Activated CD4-positive, alpha-beta T cell treated with anti-CD3 and anti-CD28 coated beads, Interleukin-2, amount 10 ng/mL, durations not matched to agents 7 days and 5 days (primary cell): Measurements from ENCODE around the gene ABHD2. TPM values are rescaled to one million over a fixed set of nuclear protein-coding genes. Genes with fewer than 3 reads are reported as not detected.
"Not testable (repeated sequence)": the region's sequence is repeated elsewhere in the genome, so short reads cannot be mapped to it uniquely, and the experiment has no call there.

ENCODE experiments used
- CTCF ChIA-PET: fragments of 350-600 bp; sonication (Branson Sonifier 250); formaldehyde crosslinking; loops from one replicate; lab custom pipeline; 2021; ENCODE audit warnings: antibody characterized with exemption; lab: Charles Lee
- POLR2A ChIA-PET: fragments of 350-600 bp; sonication (Branson Sonifier 250); formaldehyde crosslinking; loops from one replicate; lab custom pipeline; 2021; ENCODE audit warnings: antibody characterized with exemption; lab: Charles Lee
- DNase-seq: peaks from one replicate; pipeline ENCODE4 v3.0.0-alpha.2; 2020
- H3K27ac Mint-ChIP-seq: one replicate; pipeline ENCODE4 v1.8.0; 2021; ENCODE audit warnings: mild to moderate bottlenecking, moderate library complexity, mixed read lengths
- H3K27me3 Mint-ChIP-seq: one replicate; pipeline ENCODE4 v1.8.0; 2021; ENCODE audit warnings: mixed read lengths
- H3K36me3 Mint-ChIP-seq: one replicate; pipeline ENCODE4 v1.8.0; 2021; ENCODE audit warnings: low read depth, mixed read lengths
- H3K4me1 Mint-ChIP-seq: one replicate; pipeline ENCODE4 v1.8.0; 2021; ENCODE audit warnings: mixed read lengths
- H3K4me3 Mint-ChIP-seq: one replicate; pipeline ENCODE4 v1.8.0; 2021; ENCODE audit warnings: mild to moderate bottlenecking, moderate library complexity, mixed read lengths
- H3K9me3 Mint-ChIP-seq: one replicate; pipeline ENCODE4 v1.8.0; 2021; ENCODE audit warnings: mixed read lengths
- total RNA-seq, 2 experiments: library from RNA; stranded (reverse); gene quantifications; one replicate each; pipeline ENCODE4 v1.2.3, GENCODE V29; 2021

Gene ABHD2
- total RNA-seq, 2 experiments from 2014 or later = 79.7 to 89.0 TPM

DNA sequence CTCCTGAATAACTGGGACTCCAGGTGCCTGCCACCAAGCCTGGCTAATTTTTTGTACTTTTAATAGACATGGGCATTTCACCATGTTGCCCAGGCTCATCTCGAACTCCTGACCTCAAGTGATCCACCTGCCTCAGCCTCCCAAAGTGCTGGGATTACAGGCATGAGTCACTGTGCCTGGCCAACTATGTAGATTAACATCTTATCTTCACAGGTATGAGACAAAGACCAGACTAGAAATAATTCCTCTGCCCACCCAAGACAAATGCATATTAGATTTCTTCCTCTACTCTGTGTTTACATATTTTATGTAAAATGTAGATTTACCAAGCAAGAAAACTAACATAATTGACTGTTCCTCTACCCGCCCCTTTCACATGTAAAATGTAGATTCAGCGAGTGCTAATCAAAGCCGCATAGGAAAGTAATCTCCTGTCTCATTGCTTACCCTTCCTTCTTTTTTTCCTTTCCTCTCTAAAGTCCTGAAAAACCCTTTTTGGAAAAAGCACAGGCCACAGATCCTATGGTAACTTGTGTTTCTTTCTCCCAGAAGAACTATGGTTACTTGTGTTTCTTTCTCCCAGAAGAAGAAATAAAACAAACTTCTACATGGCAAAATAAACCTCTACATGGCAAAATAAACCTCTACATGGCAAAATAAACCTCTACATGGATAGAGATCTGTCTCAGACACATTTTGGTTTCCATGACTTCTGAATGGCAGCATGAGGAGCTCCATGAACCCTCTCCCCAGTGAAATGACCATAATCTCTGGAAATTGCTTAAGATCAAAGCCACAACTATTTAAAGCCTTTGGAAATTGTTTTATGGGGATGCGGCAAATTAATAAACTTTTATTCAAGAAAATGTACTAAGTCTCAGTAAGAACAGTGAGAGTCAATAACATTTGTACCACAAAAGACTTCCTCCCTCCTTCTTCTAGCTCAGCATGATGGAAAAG lies 9.1 kb upstream of the ABHD2 start:
- POLR2A ChIA-PET = no interaction called here
- Mint-ChIP-seq H3K36me3 (no peaks in the 10 kb centered on the region), H3K27ac (no peak overlapping the region), H3K4me3 (no peak overlapping the region), H3K4me1 (no peaks in the 10 kb centered on the region), H3K9me3 (no peaks in the 10 kb centered on the region), H3K27me3 (peaks cover 14% of the 10 kb centered on the region)
- CTCF ChIA-PET = interaction anchor here (0.8 to 1.5 kb wide), 4 partner anchors 10 to 39 kb away, joined by 3 to 10 read pairs (median 3); no protein-coding TSS in a partner anchor
- DNase-seq = no peak

DNA sequence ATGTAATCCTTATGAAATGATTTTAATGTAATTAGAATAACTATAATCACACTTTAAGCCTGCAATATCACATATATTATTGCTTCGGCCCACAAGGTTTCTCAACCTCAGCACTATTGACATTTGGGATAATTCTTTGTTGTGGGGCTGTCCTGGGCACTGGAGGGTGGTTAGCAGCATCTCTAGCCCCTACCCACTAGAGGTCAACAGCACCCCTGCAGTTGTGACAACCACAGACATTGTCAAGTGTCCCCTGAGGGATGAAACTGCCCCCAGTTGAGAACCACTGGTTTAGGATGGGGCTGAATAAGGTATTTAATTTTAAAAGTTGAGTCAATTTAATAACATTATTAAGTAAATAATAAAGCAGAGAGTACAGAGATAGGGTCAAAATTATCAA lies 6.4 kb upstream of the ABHD2 start:
- Mint-ChIP-seq H3K36me3 (no peaks in the 10 kb centered on the region), H3K4me1 (no peaks in the 10 kb centered on the region), H3K4me3 (no peak overlapping the region), H3K27me3 (peaks cover 11% of the 10 kb centered on the region), H3K9me3 (no peaks in the 10 kb centered on the region), H3K27ac (no peak overlapping the region)
- no peak for DNase-seq
- CTCF ChIA-PET = no interaction called here
- POLR2A ChIA-PET = no interaction called here

DNA sequence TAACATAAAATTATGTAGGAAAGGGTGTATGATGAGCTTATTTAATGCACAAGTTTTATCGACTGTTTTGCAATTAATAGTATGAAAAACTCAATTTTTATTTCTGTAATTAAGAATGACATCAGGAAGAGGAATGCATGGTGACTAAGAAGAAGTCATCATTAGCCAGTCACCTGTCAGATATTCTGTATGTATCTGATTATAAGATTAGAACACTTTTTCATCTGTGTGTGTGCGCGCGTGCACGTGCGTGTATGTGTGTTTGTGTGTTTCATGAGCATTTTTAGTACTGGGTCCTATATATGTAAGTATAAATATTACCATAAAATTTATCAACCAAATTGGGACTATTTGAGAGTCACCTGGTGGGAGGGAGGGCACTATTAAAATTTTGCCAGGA lies 5.0 kb upstream of the ABHD2 start:
- Mint-ChIP-seq H3K27me3 (peaks cover 7% of the 10 kb centered on the region), H3K9me3 (no peaks in the 10 kb centered on the region), H3K36me3 (no peaks in the 10 kb centered on the region), H3K27ac (no peak overlapping the region), H3K4me3 (no peak overlapping the region), H3K4me1 (no peaks in the 10 kb centered on the region)
- no peak for DNase-seq
- ChIA-PET CTCF (no interaction called here), POLR2A (no interaction called here)

DNA sequence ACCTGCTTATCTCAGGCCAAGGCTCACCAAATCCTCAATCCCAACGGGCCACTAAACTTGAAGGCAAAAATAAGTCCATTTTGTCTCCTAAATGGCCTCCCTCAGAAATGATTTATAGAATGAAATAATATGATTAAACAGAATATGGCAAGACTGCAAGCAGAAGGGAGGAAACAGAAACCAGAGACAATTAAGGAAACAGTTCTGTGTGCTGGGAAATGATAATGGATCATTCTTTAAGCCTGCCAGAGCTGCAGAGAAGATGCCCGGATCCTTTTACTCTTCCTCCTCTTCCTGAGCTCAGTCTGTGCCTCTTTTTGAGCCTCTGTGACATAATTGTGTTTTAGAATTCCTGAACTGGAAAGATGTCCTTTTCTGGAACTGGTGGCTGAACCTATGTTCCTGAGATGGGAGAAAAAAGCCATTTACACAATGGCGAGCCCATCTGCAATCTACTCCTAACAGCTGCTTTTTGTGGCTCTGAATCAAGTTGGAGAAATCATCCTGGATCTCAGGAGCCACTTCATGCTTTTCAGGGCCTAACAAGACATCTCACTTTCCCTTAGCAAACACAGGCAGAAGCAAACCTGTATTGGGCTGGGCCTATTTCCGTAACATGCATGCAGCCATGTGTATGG lies 2.8 kb upstream of the ABHD2 start:
- H3K4me3 Mint-ChIP-seq = no peak overlapping the region
- H3K27me3 Mint-ChIP-seq = no peaks in the 10 kb centered on the region
- peaks cover 13% of the 10 kb centered on the region for H3K4me1 Mint-ChIP-seq
- no peak overlapping the region for H3K27ac Mint-ChIP-seq
- CTCF ChIA-PET = interaction anchor here (0.9 kb wide), 1 partner anchor 14 kb away, joined by 3 read pairs; no protein-coding TSS in a partner anchor
- no peaks in the 10 kb centered on the region for H3K36me3 Mint-ChIP-seq
- POLR2A ChIA-PET = no interaction called here
- H3K9me3 Mint-ChIP-seq = no peaks in the 10 kb centered on the region
- no peak for DNase-seq

DNA sequence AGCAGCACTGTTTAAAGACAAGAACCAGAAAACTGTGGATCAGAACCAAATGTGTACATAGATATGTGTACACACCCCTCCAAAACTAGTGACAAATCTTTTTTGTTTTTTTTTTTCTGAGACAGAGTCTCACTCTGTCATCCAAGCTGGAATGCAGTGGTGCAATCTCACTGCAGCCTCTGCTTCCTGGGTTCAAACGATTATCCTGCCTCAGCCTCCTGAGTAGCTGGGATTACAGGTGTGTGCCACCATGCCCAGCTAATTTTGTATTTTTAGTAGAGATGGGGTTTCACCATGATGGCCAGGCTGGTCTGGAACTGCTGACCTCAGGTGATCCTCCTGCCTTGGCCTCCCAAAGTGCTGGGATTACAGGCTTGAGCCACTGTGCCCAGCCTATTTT lies 2.3 kb upstream of the ABHD2 start:
- H3K36me3 Mint-ChIP-seq, POLR2A ChIA-PET, H3K4me3 Mint-ChIP-seq, H3K9me3 Mint-ChIP-seq, H3K27me3 Mint-ChIP-seq, DNase-seq, H3K27ac Mint-ChIP-seq: not testable (repeated sequence)
- CTCF ChIA-PET = interaction anchor here (0.9 to 2.9 kb wide), 4 partner anchors 14 to 181 kb away, joined by 3 to 8 read pairs (median 4); no protein-coding TSS in a partner anchor
- peaks cover 18% of the 10 kb centered on the region for H3K4me1 Mint-ChIP-seq

DNA sequence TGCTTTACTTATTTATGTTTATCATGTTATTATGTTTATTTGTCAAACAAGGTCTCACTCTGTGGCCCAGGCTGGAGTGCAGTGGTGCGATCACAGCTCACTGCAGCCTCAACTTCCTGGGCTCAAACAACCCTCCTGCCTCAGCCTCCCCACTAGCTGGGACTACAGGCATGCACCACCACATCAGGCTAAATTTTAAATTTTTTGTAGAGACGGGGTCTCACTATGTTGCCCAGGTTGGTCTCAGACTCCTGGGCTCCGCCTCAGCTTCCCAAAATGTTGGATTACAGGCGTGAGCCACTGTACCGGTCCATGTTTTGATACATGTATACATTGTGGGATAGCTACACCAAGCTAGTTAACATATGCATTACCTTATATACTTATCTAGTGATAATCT lies 1.9 kb upstream of the ABHD2 start:
- H3K9me3 Mint-ChIP-seq, DNase-seq, H3K36me3 Mint-ChIP-seq, POLR2A ChIA-PET, H3K27me3 Mint-ChIP-seq, H3K4me3 Mint-ChIP-seq, H3K27ac Mint-ChIP-seq: not testable (repeated sequence)
- CTCF ChIA-PET = interaction anchor here (1.0 to 2.9 kb wide), 4 partner anchors 12 to 182 kb away, joined by 3 to 8 read pairs (median 4); no protein-coding TSS in a partner anchor
- H3K4me1 Mint-ChIP-seq = peaks cover 23% of the 10 kb centered on the region

DNA sequence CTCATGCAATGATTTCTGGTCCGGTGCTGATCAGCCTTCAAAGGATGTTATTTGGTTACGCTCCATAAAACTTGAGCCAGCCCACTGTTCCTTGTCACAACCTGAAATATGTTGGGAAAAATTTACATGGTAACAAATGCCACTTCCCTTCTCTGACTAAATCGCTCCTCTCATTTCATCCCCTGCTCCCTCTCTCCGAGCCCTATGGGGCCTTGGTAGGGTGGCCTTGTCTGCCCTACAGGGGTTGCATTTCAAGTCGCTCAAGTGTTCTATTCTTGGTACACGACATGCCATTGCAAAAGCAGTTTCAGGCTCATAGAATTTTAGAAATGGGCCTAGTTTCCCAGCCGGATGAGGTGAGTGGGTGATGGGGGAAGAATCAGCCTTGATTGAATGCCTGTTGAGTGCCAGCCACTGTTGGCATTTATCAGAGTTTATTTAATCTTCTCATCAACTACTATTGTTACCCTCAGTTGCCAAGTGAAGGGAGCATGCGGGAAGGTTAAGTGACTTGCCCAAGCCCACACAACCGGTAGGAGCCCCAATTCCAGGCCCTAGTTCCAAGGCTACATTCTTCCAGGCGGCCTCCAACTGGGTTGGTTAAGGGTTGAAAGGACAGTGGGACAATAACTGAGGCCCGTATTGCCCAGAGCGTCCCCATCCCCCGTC lies 961 bp upstream of the ABHD2 start:
- Mint-ChIP-seq H3K36me3 (peaks cover 3% of the 10 kb centered on the region), H3K9me3 (no peaks in the 10 kb centered on the region), H3K4me1 (peaks cover 31% of the 10 kb centered on the region), H3K27me3 (no peaks in the 10 kb centered on the region), H3K4me3 (no peak overlapping the region), H3K27ac (no peak overlapping the region)
- DNase-seq = no peak
- POLR2A ChIA-PET = interaction anchor here (1.2 kb wide), 1 partner anchor 12 kb away, joined by 4 read pairs; no protein-coding TSS in a partner anchor
- CTCF ChIA-PET = interaction anchor here (0.7 to 2.9 kb wide), 12 partner anchors 12 to 271 kb away, joined by 3 to 11 read pairs (median 4); no protein-coding TSS in a partner anchor

DNA sequence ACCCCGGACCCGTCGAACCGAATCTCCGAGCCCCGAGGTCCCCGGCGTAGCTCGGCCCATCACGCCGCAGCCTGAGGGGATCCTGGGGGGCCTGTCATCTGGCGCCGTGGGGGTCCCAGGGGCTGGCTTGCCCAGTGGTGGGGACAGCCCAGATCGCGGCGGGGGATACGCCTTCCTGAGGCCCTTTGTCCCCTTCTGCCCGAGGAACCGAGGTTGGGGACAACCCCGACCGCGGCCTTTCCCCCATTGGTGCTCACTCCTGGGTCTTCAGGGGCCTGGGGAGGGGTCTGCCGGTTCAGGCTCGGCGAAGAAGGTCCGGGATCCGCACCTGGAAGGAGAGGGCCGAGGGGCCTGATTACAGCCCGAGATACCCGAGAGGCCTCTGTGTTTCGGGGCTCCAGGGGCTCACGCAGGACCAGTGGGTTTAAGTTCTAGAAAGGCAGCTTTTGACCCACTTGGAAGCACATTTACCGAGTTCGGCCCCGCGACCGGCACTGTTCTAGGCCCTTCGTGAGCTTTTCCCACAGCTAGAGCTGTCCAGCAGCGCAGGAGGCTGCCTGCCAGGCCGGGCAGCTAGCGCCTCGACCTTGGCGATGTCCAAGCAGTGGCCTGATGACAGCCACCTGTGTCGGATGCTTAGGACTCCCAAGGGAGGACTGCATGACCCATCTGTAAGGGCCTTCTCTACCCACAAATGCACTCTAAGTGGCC lies 504 bp downstream of the ABHD2 start:
- Mint-ChIP-seq H3K36me3 (peaks cover 7% of the 10 kb centered on the region), H3K27me3 (no peaks in the 10 kb centered on the region), H3K4me3 (no peak overlapping the region), H3K4me1 (peaks cover 40% of the 10 kb centered on the region), H3K27ac (peak overlapping the region; percentile 54), H3K9me3 (no peaks in the 10 kb centered on the region)
- DNase-seq = peak; percentile 17
- ChIA-PET CTCF (interaction anchor here (0.6 to 2.9 kb wide), 13 partner anchors 9 to 270 kb away, joined by 3 to 11 read pairs (median 4); no protein-coding TSS in a partner anchor), POLR2A (interaction anchor here (0.6 to 1.2 kb wide), 2 partner anchors 10 to 409 kb away, joined by 4 read pairs; no protein-coding TSS in a partner anchor)

DNA sequence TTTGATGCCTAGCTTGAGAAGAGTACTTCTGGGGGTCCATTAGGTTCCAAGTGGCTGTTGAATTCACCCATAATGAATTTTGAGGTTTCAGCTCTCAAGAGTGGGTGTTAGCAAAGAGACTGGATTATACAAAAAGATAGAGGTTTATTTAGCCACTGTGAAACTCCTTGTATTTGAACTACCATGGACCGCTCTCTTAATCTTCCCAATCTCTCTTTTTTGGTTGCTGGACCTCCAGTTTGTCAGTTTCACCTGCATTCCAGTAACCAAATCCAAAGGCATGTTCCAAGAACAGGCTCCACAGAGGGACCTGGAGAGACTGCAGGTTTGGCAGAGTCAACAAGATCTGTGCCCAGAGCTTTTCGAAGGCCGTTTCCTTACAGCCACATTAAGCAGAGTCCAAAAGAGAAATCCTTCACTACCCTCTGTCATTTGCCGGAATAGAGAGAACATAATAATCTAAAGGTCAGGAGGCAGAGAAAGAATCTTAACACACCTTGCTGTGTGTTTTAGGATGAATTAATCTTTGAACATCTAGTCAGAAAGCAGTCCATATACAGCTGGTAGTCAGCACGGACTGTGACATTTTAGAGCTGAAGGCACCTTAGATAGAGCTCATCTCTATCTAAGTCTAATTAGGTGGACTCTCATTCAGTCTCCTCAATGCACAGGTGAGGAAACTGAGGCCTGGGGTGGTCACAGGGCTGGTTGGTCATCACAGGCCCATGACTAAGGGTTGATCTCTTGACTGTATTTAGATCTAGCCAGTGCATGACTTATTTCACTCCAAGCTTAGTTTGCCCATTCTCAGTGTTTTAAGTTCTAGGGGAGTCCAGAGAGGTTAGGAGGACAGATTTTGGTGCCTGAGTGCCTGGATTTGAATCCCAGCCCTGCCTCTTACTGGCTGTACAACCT lies 1.3 kb downstream of the ABHD2 start:
- peaks cover 11% of the 10 kb centered on the region for H3K36me3 Mint-ChIP-seq

DNA sequence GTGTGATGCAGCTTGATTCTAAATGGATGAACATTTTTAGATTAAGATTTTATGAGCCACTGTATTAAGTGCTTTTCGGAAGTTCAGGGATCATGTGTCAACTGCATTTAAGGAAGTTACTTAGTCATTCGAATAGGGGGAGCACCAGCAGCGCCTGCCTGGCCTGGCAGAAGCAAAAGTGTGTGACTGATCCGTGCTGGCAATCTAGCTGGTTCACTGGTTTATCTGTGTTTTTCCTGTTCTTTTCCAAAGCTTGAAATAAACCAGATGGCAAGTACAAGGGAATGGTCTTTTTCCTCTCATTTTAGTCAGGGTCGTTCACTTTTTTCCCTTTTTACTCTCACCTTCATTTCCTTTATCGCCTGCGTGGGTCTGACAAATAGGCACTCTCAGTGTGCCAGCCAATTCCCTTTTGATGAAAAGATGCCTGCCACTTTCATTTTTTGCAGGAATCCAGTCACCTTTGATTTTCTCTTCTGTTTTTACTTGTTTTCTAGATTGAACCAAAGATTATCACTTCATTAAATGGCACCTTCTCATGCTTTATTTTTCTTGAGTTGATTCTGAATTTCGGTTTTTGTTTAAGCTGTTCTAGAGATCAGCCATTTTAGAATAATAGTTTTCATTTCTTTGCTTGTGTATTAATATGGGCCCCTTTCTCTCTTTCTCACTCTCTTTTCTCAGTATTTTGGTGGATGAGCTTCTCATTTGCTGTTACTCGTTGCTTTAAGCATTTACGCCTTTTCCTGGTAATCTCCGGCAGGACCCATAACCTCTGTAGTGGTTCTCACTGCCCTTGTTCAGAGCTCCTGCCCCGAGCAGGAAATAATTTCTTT lies 2.8 kb downstream of the ABHD2 start:
- DNase-seq = peak; percentile 54
- peaks cover 17% of the 10 kb centered on the region for H3K36me3 Mint-ChIP-seq
- no peaks in the 10 kb centered on the region for H3K27me3 Mint-ChIP-seq
- no peak overlapping the region for H3K4me3 Mint-ChIP-seq
- no peaks in the 10 kb centered on the region for H3K9me3 Mint-ChIP-seq
- H3K4me1 Mint-ChIP-seq = peaks cover 43% of the 10 kb centered on the region
- ChIA-PET CTCF (interaction anchor here (0.7 to 2.1 kb wide), 6 partner anchors 12 to 116 kb away, joined by 3 to 9 read pairs (median 4); no protein-coding TSS in a partner anchor), POLR2A (no interaction called here)
- peak overlapping the region; percentile 94 for H3K27ac Mint-ChIP-seq

More for the DNA sequence above, 1.3 kb downstream of the ABHD2 start:
- peaks cover 41% of the 10 kb centered on the region for H3K4me1 Mint-ChIP-seq
- no peaks in the 10 kb centered on the region for H3K9me3 Mint-ChIP-seq
- POLR2A ChIA-PET = interaction anchor here (0.6 to 1.1 kb wide), 2 partner anchors 23 to 410 kb away, joined by 3 to 4 read pairs; no protein-coding TSS in a partner anchor
- no peaks in the 10 kb centered on the region for H3K27me3 Mint-ChIP-seq
- DNase-seq = no peak
- CTCF ChIA-PET = interaction anchor here (0.6 to 2.9 kb wide), 7 partner anchors 10 to 185 kb away, joined by 3 to 11 read pairs (median 4); no protein-coding TSS in a partner anchor
- peak overlapping the region; percentile 78 for H3K27ac Mint-ChIP-seq
- no peak overlapping the region for H3K4me3 Mint-ChIP-seq
